Measurements from ENCODE around the gene SMIM27.

GRCh38 chr9:32525709-32526030 is 26.5 kb upstream of the SMIM27 start:
- TF ChIP-seq POLR2A (IDR thresholded peaks at IDR 0.05) (no peak), CTCF (IDR thresholded peaks at IDR 0.05) (no peak), EP300 (IDR thresholded peaks at IDR 0.05) (no peak)
